GM23338 (cell line): Measurements from ENCODE around the gene CDIPT.

Experiments used
- CREB1 ChIP-seq: fragments of 250-450 bp; sonication (Bioruptor Pico); IDR thresholded peaks from 2 replicates; pipeline ENCODE4 v1.5.0; 2020; ENCODE audit warnings: low read depth, mild to moderate bottlenecking, moderate library complexity
- EZH2 ChIP-seq: fragments of 200-600 bp; sonication (generic); IDR thresholded peaks from one replicate; pipeline ENCODE4 v1.8.0; 2017; ENCODE audit warnings: antibody characterized with exemption, mild to moderate bottlenecking, low read depth; ENCODE audit not compliant: unreplicated experiment
- EZH2phosphoT487 ChIP-seq: fragments of 200-600 bp; sonication (generic); IDR thresholded peaks from one replicate; pipeline ENCODE4 v1.8.1; 2018; ENCODE audit warnings: antibody characterized with exemption; ENCODE audit not compliant: unreplicated experiment
- JUNB ChIP-seq: IDR thresholded peaks from one replicate; pipeline ENCODE4 v1.6.1; 2016; ENCODE audit warnings: antibody characterized with exemption; ENCODE audit not compliant: unreplicated experiment
- POLR2AphosphoS5 ChIP-seq: IDR thresholded peaks from 2 replicates; pipeline ENCODE4 v1.6.1; 2016; ENCODE audit warnings: antibody characterized with exemption, low read depth
- STAT1 ChIP-seq: IDR thresholded peaks from one replicate; pipeline ENCODE4 v1.6.1; 2016; ENCODE audit warnings: antibody characterized with exemption; ENCODE audit not compliant: unreplicated experiment
- ZNF114 ChIP-seq: fragments of 250-450 bp; sonication (Bioruptor Pico); IDR thresholded peaks from 2 replicates; pipeline ENCODE4 v1.5.0; 2020; ENCODE audit warnings: mild to moderate bottlenecking, moderate library complexity
- ZNF331 ChIP-seq: fragments of 250-450 bp; sonication (Bioruptor Pico); IDR thresholded peaks from 2 replicates; pipeline ENCODE4 v1.5.0; 2020; ENCODE audit warnings: low read depth, mild to moderate bottlenecking, moderate library complexity
- TF ChIP-seq, protein P1 (sequence below), 2 experiments: fragments of 200-600 bp in 1 of 2; sonication (generic) in 1 of 2; conservative IDR thresholded peaks; 2 replicates each; pipeline versions ENCODE4 v1.5.1 to v1.6.1; 2016 to 2017; ENCODE audit warnings: antibody characterized with exemption in 2 of 2, low read depth in 2 of 2, mild to moderate bottlenecking in 2 of 2, moderate library complexity in 1 of 2
- TF ChIP-seq, protein P2 (sequence below): IDR thresholded peaks from one replicate; pipeline ENCODE4 v1.6.1; 2018; ENCODE audit warnings: antibody characterized with exemption; ENCODE audit not compliant: unreplicated experiment
- TF ChIP-seq, protein P3 (sequence below): IDR thresholded peaks from 2 replicates; pipeline ENCODE4 v1.6.1; 2016; ENCODE audit warnings: antibody characterized with exemption
- TF ChIP-seq, protein P4 (sequence below): fragments of 250-450 bp; sonication (Bioruptor Pico); IDR thresholded peaks from 2 replicates; pipeline ENCODE4 v1.5.0; 2020; ENCODE audit warnings: mild to moderate bottlenecking, moderate library complexity

DNA sequence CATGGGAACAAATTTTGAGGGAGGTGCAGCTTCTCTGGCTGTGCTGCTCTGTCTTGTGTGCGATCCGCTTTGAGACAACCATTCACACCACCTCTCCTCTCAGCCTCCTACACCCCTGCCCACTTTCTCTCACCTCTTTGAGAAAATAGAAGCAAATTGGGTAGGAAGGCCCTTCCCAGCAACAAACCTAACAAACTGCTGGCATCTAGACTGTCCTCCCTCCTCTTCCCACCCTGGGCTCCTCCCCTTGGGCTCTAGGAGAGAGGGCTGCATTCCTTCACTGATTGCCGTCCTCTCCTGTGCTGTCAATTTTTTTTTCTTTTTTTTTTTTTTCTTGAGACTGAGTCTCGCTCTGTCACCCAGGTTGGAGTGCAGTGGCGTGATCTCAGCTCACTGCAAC is 13.5 kb downstream of the CDIPT start:
- TF ChIP-seq EZH2 (no peak), POLR2AphosphoS5 (no peak), EZH2phosphoT487 (no peak), CREB1 (CRISPR knock-in tag) (no peak), STAT1 (no peak), ZNF114 (no peak), JUNB (no peak), ZNF331 (no peak)
- TF ChIP-seq, protein P1, sequence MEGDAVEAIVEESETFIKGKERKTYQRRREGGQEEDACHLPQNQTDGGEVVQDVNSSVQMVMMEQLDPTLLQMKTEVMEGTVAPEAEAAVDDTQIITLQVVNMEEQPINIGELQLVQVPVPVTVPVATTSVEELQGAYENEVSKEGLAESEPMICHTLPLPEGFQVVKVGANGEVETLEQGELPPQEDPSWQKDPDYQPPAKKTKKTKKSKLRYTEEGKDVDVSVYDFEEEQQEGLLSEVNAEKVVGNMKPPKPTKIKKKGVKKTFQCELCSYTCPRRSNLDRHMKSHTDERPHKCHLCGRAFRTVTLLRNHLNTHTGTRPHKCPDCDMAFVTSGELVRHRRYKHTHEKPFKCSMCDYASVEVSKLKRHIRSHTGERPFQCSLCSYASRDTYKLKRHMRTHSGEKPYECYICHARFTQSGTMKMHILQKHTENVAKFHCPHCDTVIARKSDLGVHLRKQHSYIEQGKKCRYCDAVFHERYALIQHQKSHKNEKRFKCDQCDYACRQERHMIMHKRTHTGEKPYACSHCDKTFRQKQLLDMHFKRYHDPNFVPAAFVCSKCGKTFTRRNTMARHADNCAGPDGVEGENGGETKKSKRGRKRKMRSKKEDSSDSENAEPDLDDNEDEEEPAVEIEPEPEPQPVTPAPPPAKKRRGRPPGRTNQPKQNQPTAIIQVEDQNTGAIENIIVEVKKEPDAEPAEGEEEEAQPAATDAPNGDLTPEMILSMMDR (conservative IDR thresholded peaks at IDR 0.05; ENCODE audit: low read depth in 2 of 2): no peak
- TF ChIP-seq, protein P2, sequence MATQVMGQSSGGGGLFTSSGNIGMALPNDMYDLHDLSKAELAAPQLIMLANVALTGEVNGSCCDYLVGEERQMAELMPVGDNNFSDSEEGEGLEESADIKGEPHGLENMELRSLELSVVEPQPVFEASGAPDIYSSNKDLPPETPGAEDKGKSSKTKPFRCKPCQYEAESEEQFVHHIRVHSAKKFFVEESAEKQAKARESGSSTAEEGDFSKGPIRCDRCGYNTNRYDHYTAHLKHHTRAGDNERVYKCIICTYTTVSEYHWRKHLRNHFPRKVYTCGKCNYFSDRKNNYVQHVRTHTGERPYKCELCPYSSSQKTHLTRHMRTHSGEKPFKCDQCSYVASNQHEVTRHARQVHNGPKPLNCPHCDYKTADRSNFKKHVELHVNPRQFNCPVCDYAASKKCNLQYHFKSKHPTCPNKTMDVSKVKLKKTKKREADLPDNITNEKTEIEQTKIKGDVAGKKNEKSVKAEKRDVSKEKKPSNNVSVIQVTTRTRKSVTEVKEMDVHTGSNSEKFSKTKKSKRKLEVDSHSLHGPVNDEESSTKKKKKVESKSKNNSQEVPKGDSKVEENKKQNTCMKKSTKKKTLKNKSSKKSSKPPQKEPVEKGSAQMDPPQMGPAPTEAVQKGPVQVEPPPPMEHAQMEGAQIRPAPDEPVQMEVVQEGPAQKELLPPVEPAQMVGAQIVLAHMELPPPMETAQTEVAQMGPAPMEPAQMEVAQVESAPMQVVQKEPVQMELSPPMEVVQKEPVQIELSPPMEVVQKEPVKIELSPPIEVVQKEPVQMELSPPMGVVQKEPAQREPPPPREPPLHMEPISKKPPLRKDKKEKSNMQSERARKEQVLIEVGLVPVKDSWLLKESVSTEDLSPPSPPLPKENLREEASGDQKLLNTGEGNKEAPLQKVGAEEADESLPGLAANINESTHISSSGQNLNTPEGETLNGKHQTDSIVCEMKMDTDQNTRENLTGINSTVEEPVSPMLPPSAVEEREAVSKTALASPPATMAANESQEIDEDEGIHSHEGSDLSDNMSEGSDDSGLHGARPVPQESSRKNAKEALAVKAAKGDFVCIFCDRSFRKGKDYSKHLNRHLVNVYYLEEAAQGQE: no peak
- TF ChIP-seq, protein P3, sequence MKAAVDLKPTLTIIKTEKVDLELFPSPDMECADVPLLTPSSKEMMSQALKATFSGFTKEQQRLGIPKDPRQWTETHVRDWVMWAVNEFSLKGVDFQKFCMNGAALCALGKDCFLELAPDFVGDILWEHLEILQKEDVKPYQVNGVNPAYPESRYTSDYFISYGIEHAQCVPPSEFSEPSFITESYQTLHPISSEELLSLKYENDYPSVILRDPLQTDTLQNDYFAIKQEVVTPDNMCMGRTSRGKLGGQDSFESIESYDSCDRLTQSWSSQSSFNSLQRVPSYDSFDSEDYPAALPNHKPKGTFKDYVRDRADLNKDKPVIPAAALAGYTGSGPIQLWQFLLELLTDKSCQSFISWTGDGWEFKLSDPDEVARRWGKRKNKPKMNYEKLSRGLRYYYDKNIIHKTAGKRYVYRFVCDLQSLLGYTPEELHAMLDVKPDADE: no peak
- TF ChIP-seq, protein P4, sequence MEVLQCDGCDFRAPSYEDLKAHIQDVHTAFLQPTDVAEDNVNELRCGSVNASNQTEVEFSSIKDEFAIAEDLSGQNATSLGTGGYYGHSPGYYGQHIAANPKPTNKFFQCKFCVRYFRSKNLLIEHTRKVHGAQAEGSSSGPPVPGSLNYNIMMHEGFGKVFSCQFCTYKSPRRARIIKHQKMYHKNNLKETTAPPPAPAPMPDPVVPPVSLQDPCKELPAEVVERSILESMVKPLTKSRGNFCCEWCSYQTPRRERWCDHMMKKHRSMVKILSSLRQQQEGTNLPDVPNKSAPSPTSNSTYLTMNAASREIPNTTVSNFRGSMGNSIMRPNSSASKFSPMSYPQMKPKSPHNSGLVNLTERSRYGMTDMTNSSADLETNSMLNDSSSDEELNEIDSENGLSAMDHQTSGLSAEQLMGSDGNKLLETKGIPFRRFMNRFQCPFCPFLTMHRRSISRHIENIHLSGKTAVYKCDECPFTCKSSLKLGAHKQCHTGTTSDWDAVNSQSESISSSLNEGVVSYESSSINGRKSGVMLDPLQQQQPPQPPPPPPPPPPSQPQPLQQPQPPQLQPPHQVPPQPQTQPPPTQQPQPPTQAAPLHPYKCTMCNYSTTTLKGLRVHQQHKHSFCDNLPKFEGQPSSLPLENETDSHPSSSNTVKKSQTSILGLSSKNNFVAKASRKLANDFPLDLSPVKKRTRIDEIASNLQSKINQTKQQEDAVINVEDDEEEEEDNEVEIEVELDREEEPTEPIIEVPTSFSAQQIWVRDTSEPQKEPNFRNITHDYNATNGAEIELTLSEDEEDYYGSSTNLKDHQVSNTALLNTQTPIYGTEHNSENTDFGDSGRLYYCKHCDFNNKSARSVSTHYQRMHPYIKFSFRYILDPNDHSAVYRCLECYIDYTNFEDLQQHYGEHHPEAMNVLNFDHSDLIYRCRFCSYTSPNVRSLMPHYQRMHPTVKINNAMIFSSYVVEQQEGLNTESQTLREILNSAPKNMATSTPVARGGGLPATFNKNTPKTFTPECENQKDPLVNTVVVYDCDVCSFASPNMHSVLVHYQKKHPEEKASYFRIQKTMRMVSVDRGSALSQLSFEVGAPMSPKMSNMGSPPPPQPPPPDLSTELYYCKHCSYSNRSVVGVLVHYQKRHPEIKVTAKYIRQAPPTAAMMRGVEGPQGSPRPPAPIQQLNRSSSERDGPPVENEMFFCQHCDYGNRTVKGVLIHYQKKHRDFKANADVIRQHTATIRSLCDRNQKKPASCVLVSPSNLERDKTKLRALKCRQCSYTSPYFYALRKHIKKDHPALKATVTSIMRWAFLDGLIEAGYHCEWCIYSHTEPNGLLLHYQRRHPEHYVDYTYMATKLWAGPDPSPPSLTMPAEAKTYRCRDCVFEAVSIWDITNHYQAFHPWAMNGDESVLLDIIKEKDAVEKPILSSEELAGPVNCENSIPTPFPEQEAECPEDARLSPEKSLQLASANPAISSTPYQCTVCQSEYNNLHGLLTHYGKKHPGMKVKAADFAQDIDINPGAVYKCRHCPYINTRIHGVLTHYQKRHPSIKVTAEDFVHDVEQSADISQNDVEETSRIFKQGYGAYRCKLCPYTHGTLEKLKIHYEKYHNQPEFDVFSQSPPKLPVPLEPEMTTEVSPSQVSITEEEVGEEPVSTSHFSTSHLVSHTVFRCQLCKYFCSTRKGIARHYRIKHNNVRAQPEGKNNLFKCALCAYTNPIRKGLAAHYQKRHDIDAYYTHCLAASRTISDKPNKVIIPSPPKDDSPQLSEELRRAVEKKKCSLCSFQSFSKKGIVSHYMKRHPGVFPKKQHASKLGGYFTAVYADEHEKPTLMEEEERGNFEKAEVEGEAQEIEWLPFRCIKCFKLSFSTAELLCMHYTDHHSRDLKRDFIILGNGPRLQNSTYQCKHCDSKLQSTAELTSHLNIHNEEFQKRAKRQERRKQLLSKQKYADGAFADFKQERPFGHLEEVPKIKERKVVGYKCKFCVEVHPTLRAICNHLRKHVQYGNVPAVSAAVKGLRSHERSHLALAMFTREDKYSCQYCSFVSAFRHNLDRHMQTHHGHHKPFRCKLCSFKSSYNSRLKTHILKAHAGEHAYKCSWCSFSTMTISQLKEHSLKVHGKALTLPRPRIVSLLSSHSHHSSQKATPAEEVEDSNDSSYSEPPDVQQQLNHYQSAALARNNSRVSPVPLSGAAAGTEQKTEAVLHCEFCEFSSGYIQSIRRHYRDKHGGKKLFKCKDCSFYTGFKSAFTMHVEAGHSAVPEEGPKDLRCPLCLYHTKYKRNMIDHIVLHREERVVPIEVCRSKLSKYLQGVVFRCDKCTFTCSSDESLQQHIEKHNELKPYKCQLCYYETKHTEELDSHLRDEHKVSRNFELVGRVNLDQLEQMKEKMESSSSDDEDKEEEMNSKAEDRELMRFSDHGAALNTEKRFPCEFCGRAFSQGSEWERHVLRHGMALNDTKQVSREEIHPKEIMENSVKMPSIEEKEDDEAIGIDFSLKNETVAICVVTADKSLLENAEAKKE (CRISPR knock-in tag): no peak
